Breast epithelium (tissue), 3 donors: Measurements from ENCODE around the gene FOLR3.

Source experiments
- CTCF ChIP-seq, 3 donors: fragments of 450-650 bp; IDR thresholded peaks; one replicate each; pipeline ENCODE4 v1.5.1; 2016 to 2017; ENCODE audit warnings: antibody characterized with exemption in 3 of 3, mild to moderate bottlenecking in 3 of 3, moderate library complexity in 3 of 3
- POLR2A ChIP-seq: fragments of 450-650 bp; IDR thresholded peaks from one replicate; pipeline ENCODE4 v1.6.1; 2016; ENCODE audit warnings: antibody characterized with exemption, mild to moderate bottlenecking, moderate library complexity

GRCh38 chr11:72188267-72188666, 52.7 kb downstream of the FOLR3 start:
- TF ChIP-seq CTCF (IDR thresholded peaks at IDR 0.05) = no peak
- TF ChIP-seq POLR2A = no peak
